Omental fat pad (tissue), 4 donors: ENCODE measurements around the gene PLA2G4A. TPM values are rescaled to one million over a fixed set of nuclear protein-coding genes. Genes with fewer than 3 reads are reported as not detected.

Experiments
- ATAC-seq: fragments of 150-250 bp; one replicate; pipeline ENCODE4 v1.9.1; 2016; ENCODE audit warnings: mild to moderate bottlenecking, moderate library complexity; ENCODE audit not compliant: low FRiP score
- DNase-seq: peaks from one replicate; pipeline ENCODE4 v3.0.0-alpha.2; 2019; ENCODE audit warnings: low spot score
- total RNA-seq, 4 donors: library from RNA; depleted of rRNA; stranded (reverse); fragments of >200 nt; gene quantifications; one replicate each; pipeline ENCODE4 v1.1.0, GENCODE V29; 2016
- TF ChIP-seq, protein P1 (sequence below), 3 donors: fragments of 450-650 bp; IDR thresholded peaks; one replicate each; pipeline ENCODE4 v1.5.1; 2016 to 2017; ENCODE audit warnings: antibody characterized with exemption in 3 of 3, mild to moderate bottlenecking in 3 of 3, moderate library complexity in 2 of 3

Gene PLA2G4A
- total RNA-seq, 4 donors from 2014 or later, result 8.8 to 26.8 (median 12.4) TPM

- DNase-seq (no peak), ATAC-seq (peak; percentile 93)
- TF ChIP-seq, protein P1, sequence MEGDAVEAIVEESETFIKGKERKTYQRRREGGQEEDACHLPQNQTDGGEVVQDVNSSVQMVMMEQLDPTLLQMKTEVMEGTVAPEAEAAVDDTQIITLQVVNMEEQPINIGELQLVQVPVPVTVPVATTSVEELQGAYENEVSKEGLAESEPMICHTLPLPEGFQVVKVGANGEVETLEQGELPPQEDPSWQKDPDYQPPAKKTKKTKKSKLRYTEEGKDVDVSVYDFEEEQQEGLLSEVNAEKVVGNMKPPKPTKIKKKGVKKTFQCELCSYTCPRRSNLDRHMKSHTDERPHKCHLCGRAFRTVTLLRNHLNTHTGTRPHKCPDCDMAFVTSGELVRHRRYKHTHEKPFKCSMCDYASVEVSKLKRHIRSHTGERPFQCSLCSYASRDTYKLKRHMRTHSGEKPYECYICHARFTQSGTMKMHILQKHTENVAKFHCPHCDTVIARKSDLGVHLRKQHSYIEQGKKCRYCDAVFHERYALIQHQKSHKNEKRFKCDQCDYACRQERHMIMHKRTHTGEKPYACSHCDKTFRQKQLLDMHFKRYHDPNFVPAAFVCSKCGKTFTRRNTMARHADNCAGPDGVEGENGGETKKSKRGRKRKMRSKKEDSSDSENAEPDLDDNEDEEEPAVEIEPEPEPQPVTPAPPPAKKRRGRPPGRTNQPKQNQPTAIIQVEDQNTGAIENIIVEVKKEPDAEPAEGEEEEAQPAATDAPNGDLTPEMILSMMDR (IDR thresholded peaks at IDR 0.05), result no peak
Observed at GRCh38 chr1:187001198-187001889, 172.6 kb downstream of the PLA2G4A start.

GRCh38 chr1:187003353-187003752 lies 174.6 kb downstream of the PLA2G4A start:
- ATAC-seq (no peak), DNase-seq (no peak)
- TF ChIP-seq, protein P1 (IDR thresholded peaks at IDR 0.05), result no peak

DNA sequence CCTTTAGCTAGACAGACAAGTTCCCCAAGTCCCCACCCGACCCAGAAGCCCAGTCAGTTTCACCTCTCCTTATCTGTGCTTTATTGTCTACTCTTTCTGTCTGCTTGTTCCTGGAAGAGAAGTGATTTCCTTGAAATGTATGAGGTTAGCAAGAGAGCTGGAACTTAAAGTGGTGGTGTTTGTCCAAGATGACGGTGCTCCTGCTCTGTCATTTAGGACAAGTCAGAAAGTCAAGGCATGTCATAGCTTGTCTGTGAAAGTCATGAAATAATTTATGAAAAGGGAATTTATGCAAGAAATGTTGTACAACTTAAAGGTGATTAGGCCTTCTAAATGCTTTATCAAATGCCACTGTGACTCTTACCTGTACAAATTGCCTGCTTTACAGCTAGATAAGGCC lies 178.1 kb downstream of the PLA2G4A start:
- ATAC-seq, result no peak
- no peak for DNase-seq
- TF ChIP-seq, protein P1 (IDR thresholded peaks at IDR 0.05), result no peak

- no peak for DNase-seq
- TF ChIP-seq, protein P1 (IDR thresholded peaks at IDR 0.05), result no peak
- no peak for ATAC-seq
Observed at GRCh38 chr1:187009320-187009719, 180.6 kb downstream of the PLA2G4A start.

GRCh38 chr1:187010571-187011309 lies 182.0 kb downstream of the PLA2G4A start:
- ATAC-seq, result no peak
- DNase-seq, result no peak
- TF ChIP-seq, protein P1 (IDR thresholded peaks at IDR 0.05), result no peak

GRCh38 chr1:187013582-187014200 lies 184.9 kb downstream of the PLA2G4A start:
- no peak for ATAC-seq
- TF ChIP-seq, protein P1 (IDR thresholded peaks at IDR 0.05), result no peak

More at GRCh38 chr1:187013582-187014200, 184.9 kb downstream of the PLA2G4A start:
- no peak for DNase-seq
